WTC11 (cell line): Measurements from ENCODE around the gene PNLDC1. TPM values are rescaled to one million over a fixed set of nuclear protein-coding genes. Genes with fewer than 3 reads are reported as not detected.

ENCODE experiments used
- ATAC-seq: fragments of 200-7000 bp; cut with Tn5 transposase; 2 replicates; pipeline ENCODE4 v1.10.0; 2021; ENCODE audit warnings: mild to moderate bottlenecking, moderate library complexity
- Bru-seq: library from RNA; stranded (reverse); fragments of 400-500 nt; gene quantifications from one replicate; lab custom pipeline; 2021; lab: Mats Ljungman, UMichigan
- CTCF ChIA-PET: fragments of 300-600 bp; sonication (Branson Sonifier 250); formaldehyde crosslinking; loops from one replicate; lab custom pipeline; 2021; ENCODE audit warnings: antibody characterized with exemption; lab: Charles Lee
- POLR2A ChIA-PET: fragments of 350-600 bp; sonication (Branson Sonifier 250); formaldehyde crosslinking; loops from one replicate; lab custom pipeline; 2021; ENCODE audit warnings: antibody characterized with exemption; lab: Charles Lee
- DNase-seq: peaks from one replicate; pipeline ENCODE4 v3.0.0; 2021; ENCODE audit warnings: low spot score
- H3K27ac Mint-ChIP-seq: 2 replicates; pipeline ENCODE4 v1.8.0; 2021; ENCODE audit warnings: mixed read lengths
- H3K27me3 Mint-ChIP-seq: 2 replicates; pipeline ENCODE4 v1.8.0; 2021; ENCODE audit warnings: low read depth, mild to moderate bottlenecking, moderate library complexity, mixed read lengths
- H3K36me3 Mint-ChIP-seq: 2 replicates; pipeline ENCODE4 v1.8.0; 2021; ENCODE audit warnings: mixed read lengths
- H3K4me1 Mint-ChIP-seq: 2 replicates; pipeline ENCODE4 v1.8.0; 2022; ENCODE audit warnings: mixed read lengths
- H3K4me3 Mint-ChIP-seq: 2 replicates; pipeline ENCODE4 v1.8.0; 2021; ENCODE audit warnings: mild to moderate bottlenecking, moderate library complexity, mixed read lengths
- H3K9me3 Mint-ChIP-seq: 2 replicates; pipeline ENCODE4 v1.8.0; 2021; ENCODE audit warnings: mixed read lengths
- ARID4B ChIP-seq: sonication (generic); formaldehyde crosslinking; IDR thresholded peaks from 2 replicates; pipeline ENCODE4 v1.8.0; 2023; ENCODE audit warnings: missing genetic modification reagents, mild to moderate bottlenecking, borderline replicate concordance
- CDX4 ChIP-seq: fragments of 250-450 bp; sonication (Bioruptor Pico); IDR thresholded peaks from 2 replicates; pipeline ENCODE4 v1.9.0; 2021; ENCODE audit warnings: moderate library complexity, mild to moderate bottlenecking, inconsistent platforms, borderline replicate concordance
- E2F5 ChIP-seq: sonication (generic); formaldehyde crosslinking; IDR thresholded peaks from 2 replicates; pipeline ENCODE4 v1.8.1; 2022; ENCODE audit warnings: mild to moderate bottlenecking, moderate library complexity, missing genetic modification reagents
- EMX1 ChIP-seq: fragments of 250-450 bp; sonication (Bioruptor Pico); IDR thresholded peaks from 2 replicates; pipeline ENCODE4 v1.8.0; 2021; ENCODE audit warnings: mild to moderate bottlenecking
- FOXP4 ChIP-seq: sonication (generic); formaldehyde crosslinking; IDR thresholded peaks from 2 replicates; pipeline ENCODE4 v1.8.0; 2022; ENCODE audit warnings: mild to moderate bottlenecking, missing genetic modification reagents
- GTF2I ChIP-seq: fragments of 250-450 bp; sonication (Bioruptor Pico); conservative IDR thresholded peaks from 2 replicates; pipeline ENCODE4 v1.4.0; 2021; ENCODE audit warnings: mild to moderate bottlenecking
- MAX ChIP-seq: sonication (generic); formaldehyde crosslinking; IDR thresholded peaks from 2 replicates; pipeline ENCODE4 v1.8.0; 2022; ENCODE audit warnings: mild to moderate bottlenecking, missing genetic modification reagents
- NFYB ChIP-seq: sonication (generic); formaldehyde crosslinking; conservative IDR thresholded peaks from 2 replicates; pipeline ENCODE4 v1.8.0; 2022; ENCODE audit warnings: low read depth, missing genetic modification reagents
- SMAD3 ChIP-seq: sonication (generic); formaldehyde crosslinking; IDR thresholded peaks from 2 replicates; pipeline ENCODE4 v1.8.0; 2022; ENCODE audit warnings: missing genetic modification reagents, mild to moderate bottlenecking, borderline replicate concordance
- SMAD4 ChIP-seq: sonication (generic); formaldehyde crosslinking; IDR thresholded peaks from 2 replicates; pipeline ENCODE4 v1.8.0; 2022; ENCODE audit warnings: mild to moderate bottlenecking, missing genetic modification reagents
- SOX15 ChIP-seq: fragments of 250-450 bp; sonication (Bioruptor Pico); IDR thresholded peaks from 2 replicates; pipeline ENCODE4 v1.9.0; 2021; ENCODE audit warnings: mild to moderate bottlenecking
- SP1 ChIP-seq: sonication (generic); formaldehyde crosslinking; conservative IDR thresholded peaks from 2 replicates; pipeline ENCODE4 v1.8.1; 2022; ENCODE audit warnings: missing genetic modification reagents
- TP53 ChIP-seq: sonication (generic); formaldehyde crosslinking; IDR thresholded peaks from 2 replicates; pipeline ENCODE4 v1.8.1; 2023; ENCODE audit warnings: mild to moderate bottlenecking, missing genetic modification reagents
- USF2 ChIP-seq: sonication (generic); formaldehyde crosslinking; IDR thresholded peaks from 2 replicates; pipeline ENCODE4 v1.8.1; 2023; ENCODE audit warnings: mild to moderate bottlenecking, missing genetic modification reagents, moderate library complexity
- ZBTB21 ChIP-seq: sonication (generic); formaldehyde crosslinking; IDR thresholded peaks from 2 replicates; pipeline ENCODE4 v1.8.1; 2023; ENCODE audit warnings: mild to moderate bottlenecking, missing genetic modification reagents, borderline replicate concordance
- ZMAT4 ChIP-seq: fragments of 250-450 bp; sonication (Bioruptor Pico); IDR thresholded peaks from 2 replicates; pipeline ENCODE4 v1.9.0; 2021; ENCODE audit warnings: mild to moderate bottlenecking
- ZNF138 ChIP-seq: sonication (generic); formaldehyde crosslinking; conservative IDR thresholded peaks from 2 replicates; pipeline ENCODE4 v1.8.1; 2022; ENCODE audit warnings: mild to moderate bottlenecking, moderate library complexity, missing genetic modification reagents
- ZNF219 ChIP-seq: sonication (generic); formaldehyde crosslinking; IDR thresholded peaks from 2 replicates; pipeline ENCODE4 v1.8.0; 2023; ENCODE audit warnings: missing genetic modification reagents, mild to moderate bottlenecking, borderline replicate concordance
- long read RNA-seq, 3 experiments: library from RNA in 1 of 3; library from capped mRNA in 1 of 3; library from polyadenylated mRNA in 1 of 3; unstranded in 2 of 3; stranded (forward) in 1 of 3; transcript quantifications; one replicate each; pipeline ENCODE4 v2.0.0, GENCODE V29; 2021
- total RNA-seq: library from RNA; stranded (reverse); gene quantifications from 3 replicates; pipeline ENCODE4 v1.2.3, GENCODE V29; 2021

PNLDC1 gene
- total RNA-seq (0.16 to 0.39 TPM (median 0.34 TPM) in 3 replicates), Bru-seq, nascent RNA (percentile 36 among the genes with signal in this experiment)
- long read RNA-seq, experiment 1 = 0 reads
- long read RNA-seq, experiment 2, partial matches to known transcripts = 1 of 2 reads
- long read RNA-seq, experiment 2, other reads (novel, unspliced or antisense) = 1 of 2 reads
- long read RNA-seq, experiment 3 = 0 reads

- H3K4me3 Mint-ChIP-seq = no peak within 1 kb of the TSS
- CTCF ChIA-PET = interaction anchor here (1.5 kb wide), 1 partner anchor 53 kb away, joined by 7 read pairs; no protein-coding TSS in a partner anchor
- POLR2A ChIA-PET = interaction anchor here (0.9 to 1.1 kb wide), 2 partner anchors 9 to 10 kb away, joined by 3 read pairs; partner anchors contain the start of gene MRPL18
- TF ChIP-seq MAX (CRISPR knock-in tag) (0 out of 2 replicates have a peak, but pooled peaks have one; percentile 23), SMAD4 (CRISPR knock-in tag) (no peak)
- H3K27me3 Mint-ChIP-seq = no peaks in the 10 kb centered on the region
- no peaks in the 10 kb centered on the region for H3K9me3 Mint-ChIP-seq
- ATAC-seq (peak; percentile 56), DNase-seq (no peak)
- H3K27ac Mint-ChIP-seq = peak within 1 kb of the TSS; percentile 86
- 0 out of 2 replicates have a peak, but pooled peaks cover 5% of the 10 kb centered on the region for H3K4me1 Mint-ChIP-seq
- peaks cover 23% of the 10 kb centered on the region for H3K36me3 Mint-ChIP-seq
These were observed at the start of gene PNLDC1 for GRCh38 chr6:159800141-159800865. PNLDC1 (plus strand) TSS chr6:159800276; CDS start chr6:159800308, 32 bp downstream.

- H3K27ac Mint-ChIP-seq = no peak overlapping the region
- H3K4me1 Mint-ChIP-seq = no peaks in the 10 kb centered on the region
- TF ChIP-seq E2F5 (CRISPR knock-in tag) (no peak), CDX4 (CRISPR knock-in tag) (no peak), ZNF138 (CRISPR knock-in tag) (no peak), ZBTB21 (CRISPR knock-in tag) (no peak), EMX1 (CRISPR knock-in tag) (no peak), NFYB (CRISPR knock-in tag) (no peak), SP1 (CRISPR knock-in tag) (no peak), ZMAT4 (CRISPR knock-in tag) (no peak), SOX15 (CRISPR knock-in tag) (no peak), ZNF219 (CRISPR knock-in tag) (no peak), ARID4B (no peak), TP53 (CRISPR knock-in tag) (no peak), FOXP4 (CRISPR knock-in tag) (no peak), GTF2I (CRISPR knock-in tag) (no peak), USF2 (CRISPR knock-in tag) (no peak), SMAD3 (CRISPR knock-in tag) (no peak)
- no peak for DNase-seq
- peaks cover 80% of the 10 kb centered on the region for H3K36me3 Mint-ChIP-seq
- ATAC-seq = no peak
- no peaks in the 10 kb centered on the region for H3K9me3 Mint-ChIP-seq
- no peak overlapping the region for H3K4me3 Mint-ChIP-seq
- H3K27me3 Mint-ChIP-seq = no peaks in the 10 kb centered on the region
- CTCF ChIA-PET = no interaction called here
- POLR2A ChIA-PET = interaction anchor here (1.0 kb wide), 1 partner anchor 101 kb away, joined by 3 read pairs; no protein-coding TSS in a partner anchor
These were observed 48.6 kb upstream of the PNLDC1 start for GRCh38 chr6:159751448-159751847.
